ENCODE results near the gene RBBP9.
"Not testable (repeated sequence)": the region's sequence is repeated elsewhere in the genome, so short reads cannot be mapped to it uniquely, and the experiment has no call there.

RBBP9 gene

DNA sequence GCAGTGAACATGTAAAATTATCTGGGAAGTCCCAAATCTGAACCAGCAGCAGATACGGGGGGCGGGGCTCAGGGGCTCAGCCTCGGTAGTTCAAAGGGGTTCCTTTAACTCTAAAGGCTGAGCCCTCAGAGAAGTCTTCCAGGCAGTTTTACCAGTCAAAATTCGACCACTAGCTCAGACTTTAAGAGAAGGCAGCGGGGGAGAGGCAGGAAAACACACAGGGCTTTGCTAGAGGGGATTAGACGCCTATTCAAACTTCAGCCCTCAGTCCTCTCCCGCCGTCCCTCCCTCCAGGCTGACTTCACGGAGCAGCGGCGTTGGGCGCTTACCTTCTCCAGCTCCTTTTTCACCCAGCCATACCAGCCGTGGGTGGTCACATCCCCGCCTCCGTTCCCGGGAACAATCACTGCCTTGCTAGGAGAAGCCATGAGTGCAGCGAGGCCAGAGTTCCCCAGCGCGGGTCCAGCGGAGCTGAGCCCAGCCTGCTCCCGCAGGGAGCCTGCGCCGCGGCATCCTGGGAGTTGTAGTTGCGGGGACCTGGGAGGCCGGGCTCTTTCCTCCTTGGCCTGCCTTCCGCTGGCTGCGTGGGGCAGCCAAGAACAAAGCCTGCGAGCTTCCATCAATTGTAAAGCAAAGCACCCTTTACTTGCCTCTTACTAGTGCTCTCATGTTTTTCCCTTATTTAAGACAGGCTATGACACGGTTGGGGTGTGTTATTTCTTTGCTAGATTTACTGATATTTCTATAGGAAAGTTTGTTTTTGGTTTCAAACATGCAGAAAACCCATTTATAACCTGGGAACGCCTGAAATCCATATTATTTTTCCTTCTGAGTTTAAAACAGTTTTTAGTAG is at the start of gene RBBP9:
RBBP9 (minus strand) TSS at position 486 of the 853 bp plus-strand sequence; CDS start at position 428, 58 bp downstream.
- DNase-seq: peak; percentile 25 to 90 (median 74)

DNA sequence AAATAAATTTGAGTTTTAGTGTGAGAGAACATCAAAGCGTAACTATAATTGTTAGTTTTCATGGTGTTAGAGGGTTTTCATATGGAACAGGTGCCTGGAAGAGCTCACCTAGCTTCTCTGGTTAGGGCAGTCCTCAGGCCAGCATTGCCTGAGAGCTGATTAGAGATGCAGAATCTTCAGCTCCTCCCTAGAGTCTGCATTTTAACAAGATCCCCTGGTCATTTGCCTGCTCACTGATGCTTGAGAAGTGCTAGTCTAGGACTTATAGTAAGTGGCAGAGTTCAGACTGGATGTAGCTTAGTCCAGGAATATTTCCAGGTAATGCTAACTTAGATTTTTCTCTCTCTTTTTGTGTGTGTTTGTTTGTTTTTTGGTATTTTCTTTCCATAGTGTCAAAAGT is 48.5 kb upstream of the RBBP9 start:
- no peak for DNase-seq

DNA sequence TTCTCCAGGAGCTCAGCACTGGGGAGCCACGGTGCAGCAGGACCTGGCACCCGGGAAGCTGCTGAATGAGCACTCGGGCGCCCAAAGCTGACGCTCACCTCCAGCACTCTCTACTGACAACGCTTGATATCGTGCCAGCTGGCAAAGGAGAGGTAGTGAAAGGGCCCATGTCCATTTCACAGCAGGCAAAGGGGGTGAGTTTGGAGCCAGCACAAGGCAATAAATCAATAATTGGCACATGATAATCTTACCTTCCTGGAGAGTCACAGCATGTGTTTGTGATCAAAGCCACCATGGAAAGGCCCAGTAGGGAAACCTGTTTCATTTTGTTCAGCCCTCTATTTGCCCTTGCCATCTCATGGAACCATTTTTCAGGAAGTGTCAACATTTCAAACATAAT is 46.9 kb upstream of the RBBP9 start:
- no peak for DNase-seq

DNA sequence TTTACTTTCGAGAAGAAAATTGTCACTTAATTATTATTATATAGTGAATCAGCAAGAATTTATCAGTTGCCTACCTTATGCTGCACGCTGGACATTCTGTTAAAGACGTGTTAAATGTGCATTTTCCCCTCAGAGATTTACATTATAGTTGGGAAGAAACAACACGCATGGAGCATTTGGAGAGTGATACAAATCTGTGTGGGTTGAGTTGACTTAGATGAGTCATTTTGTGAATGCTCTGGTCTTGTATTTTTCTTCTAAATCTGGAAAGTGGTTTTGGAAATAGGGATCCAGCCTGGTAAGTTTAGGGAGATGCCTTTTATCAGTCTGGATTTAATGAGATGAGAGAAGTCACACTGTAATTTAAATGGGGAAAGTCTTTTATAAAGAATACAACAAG is 46.2 kb upstream of the RBBP9 start:
- DNase-seq: no peak

DNA sequence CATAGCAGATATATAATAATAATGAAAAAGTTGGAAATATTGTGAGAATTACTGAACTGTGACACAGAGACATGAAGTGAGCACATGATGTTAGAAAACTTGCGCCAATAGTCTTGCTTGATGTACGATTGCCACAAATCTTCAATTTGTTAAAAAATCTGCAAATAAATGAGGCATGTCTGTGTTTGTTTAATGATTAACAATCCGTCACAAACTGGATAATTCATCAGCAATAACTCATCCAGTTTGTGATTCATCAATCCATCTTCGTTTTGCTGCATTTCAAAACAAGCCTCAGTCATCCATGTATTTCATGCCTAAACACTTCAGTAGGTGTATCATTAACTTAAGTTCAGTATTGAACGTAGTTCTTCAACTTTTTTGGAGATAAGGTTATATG is 44.7 kb upstream of the RBBP9 start:
- DNase-seq: no peak

DNA sequence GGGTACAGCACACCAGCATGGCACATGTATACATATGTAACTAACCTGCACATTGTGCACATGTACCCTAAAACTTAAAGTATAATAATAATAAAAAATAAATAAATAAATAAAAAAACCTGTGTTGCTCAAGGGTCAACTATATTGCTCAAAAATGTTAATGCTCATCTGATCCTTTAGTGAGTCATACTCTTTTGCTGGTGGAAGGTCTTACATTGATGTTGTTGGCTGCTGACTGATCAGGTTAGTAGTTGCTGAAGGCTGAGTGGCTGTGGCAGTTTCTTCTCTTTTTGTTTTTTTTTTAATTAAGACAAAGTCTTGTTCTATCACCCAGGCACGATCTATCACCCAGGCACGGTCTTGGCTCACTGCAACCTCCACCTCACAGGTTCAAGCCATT is 40.6 kb upstream of the RBBP9 start:
- DNase-seq: no peak

DNA sequence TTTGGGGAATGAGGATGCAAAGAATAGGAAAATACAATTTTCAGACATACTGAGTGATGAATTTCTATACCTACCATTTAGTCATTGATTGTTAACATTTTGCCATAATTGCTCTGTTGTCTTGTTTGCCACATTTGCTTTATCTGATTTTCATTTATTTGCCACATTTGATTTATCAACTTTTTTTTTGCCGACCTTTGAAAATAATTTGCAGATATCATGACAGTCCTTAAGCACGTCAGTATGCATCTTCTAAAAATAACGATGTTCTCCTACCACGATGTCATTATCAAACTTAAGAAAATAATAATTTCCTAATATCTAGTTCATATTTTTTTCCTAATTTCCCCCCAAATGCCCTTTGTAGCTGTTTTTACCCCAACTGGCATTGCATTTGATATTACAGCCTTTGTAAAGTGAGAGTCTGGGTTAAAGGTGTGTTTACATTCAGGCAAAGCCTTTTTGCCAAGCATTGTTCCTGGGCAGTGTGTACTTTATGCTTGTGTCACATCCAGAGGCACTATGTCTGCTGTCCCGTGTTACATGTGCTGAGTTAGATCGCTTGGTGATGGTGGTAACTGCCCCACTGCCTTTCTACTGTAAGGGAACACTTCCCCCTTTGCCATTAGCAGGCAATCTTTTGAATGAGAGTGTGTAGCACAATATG is 37.1 kb upstream of the RBBP9 start:
- DNase-seq: no peak

DNA sequence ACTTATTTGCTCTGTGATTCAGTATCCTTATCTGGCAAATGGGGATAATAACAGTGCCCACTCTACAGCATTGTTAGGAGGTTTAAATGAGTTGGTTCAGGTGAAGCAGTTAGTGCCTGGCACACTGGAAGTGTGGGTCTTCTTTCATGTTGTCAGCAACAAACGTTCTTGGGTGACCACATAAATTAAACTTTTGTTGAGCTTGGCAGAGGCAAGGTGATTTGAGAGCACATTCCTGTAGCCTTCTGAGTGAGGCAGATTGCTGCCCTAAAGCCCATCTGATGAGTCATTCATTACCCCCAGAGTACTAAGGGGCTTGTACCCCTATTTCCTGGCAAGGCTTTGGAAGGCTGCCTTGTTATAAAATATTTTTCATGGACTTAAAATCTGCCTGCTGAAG is 36.5 kb upstream of the RBBP9 start:
- no peak for DNase-seq

DNA sequence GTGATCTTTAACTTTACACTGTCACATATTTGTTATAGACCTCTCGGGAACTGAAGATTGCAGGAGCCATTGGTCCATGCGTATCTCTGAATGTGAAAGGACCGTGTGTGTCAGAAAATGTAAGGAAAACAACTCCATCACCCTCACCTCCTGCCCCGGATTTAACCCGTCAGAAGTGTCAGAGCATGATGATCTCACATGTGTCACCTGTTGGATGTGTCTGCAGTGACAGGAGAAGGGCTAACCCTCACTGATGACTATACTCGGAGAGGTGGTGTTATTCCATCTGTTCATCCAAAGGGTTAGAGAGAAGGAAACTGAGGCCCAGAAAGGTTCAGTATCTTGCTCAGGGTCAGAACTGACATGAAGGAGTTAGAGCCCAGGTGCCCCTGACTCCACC is 35.6 kb upstream of the RBBP9 start:
- no peak for DNase-seq

DNA sequence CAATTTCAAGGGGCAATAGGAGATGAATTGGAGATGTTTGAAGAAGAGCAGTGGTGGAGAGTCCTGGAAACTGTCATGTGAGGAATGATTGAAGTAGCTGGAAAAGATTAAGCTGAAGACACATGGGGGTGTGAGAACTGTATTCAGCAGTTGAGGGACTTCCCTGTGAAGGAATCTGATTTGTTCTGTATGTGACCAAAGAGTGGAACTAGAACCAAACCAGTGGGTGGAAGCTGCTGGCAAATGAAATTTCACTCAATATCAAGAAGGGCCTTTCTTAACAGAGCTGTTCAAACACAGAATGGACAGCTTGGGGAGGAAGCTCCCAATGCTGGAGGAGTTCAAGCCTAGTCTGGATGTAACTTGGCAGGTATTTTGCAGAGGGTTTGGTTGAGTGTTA is 32.0 kb upstream of the RBBP9 start:
- no peak for DNase-seq

DNA sequence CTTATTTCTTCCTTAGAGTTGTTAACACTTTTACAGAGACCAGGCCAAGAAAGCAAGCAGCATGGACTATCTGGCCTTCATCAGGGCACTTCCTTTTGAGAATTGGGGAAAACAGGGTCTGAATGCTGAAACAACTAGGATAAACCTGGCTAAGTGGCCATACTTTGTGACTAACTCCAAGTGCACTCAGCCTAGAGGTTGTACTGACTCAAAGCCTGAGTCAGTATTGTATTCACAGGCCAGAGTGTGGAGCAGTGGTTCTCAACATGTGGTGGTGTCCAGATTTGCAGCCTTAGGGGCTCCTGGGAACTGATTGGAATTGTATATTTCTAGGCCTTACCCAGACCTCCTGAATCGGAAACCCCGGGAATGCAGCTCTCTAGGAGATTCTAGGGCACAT is 30.8 kb upstream of the RBBP9 start:
- no peak for DNase-seq

DNA sequence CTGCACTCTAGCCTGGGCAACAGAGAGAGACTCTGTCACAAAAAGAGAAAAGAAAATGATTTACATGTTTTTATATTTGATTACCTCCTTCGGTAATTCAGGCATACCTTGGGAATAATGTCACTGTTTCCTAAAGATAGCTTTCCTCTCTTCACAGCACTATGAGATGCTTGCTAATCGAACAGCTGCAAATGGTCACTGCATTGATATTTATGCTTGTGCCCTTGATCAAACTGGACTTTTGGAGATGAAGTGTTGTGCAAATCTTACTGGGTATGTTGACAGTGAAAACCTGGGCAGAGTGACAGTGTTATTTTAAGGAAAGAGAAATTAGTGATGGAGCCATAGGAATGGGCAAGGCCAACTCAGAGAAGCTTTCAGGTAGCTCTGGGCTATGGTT is 30.3 kb upstream of the RBBP9 start:
- no peak for DNase-seq

DNA sequence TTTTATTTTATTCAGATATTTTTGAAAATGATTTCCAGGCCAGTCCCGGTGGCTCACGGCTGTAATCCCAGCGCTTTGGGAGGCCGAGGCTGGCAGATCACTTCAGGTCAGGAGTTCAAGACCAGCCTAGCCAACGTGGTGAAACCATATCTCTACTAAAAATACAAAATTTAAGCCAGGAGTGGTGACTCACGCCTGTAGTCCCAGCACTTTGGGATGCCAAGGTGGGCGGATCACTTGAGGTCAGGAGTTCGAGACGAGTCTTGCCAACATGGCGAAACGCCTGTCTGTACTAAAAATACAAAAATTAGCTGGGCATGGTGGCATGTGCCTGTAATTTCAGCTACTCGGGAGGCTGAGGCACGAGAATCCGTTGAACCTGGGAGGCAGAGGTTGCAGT is 29.7 kb upstream of the RBBP9 start:
- not testable (repeated sequence) for DNase-seq

DNA sequence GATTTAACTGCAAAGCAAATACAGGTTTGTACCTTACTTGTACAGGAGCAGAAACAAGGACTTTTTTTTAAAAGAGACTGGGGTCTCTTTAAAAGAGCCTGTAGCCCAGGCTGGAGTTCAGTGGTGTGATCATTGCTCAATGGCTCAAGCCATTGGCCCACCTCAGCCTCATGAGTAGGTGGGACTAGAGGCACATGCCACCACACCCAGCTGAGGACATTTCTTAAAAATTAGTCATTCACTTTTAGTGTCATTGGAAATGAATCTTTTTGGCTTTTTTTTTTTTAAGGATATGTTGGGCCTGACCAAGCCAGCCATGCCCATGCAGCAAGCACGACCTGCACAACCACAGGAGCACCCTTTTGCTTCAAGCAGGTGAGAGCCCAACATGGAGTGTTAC is 27.6 kb upstream of the RBBP9 start:
- DNase-seq: no peak

DNA sequence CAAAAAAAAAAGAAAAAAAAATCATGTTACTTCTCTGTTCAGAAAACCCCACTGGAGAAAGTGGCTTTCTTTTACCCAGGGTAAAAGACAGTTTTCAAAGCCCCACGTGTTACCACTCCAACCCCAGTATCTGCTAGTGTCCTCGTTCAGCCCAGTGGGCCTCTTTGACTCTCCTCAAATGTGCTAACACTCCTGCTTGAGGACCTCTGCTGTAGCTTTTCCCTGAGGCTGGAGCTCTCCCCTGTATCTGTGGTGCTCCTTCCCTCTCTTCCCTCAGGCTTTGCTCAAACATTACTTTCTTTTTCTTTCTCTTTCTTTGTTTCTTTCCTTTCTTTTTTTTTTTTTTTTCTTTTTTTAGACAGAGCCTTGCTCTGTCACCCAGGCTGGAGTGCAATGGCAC is 26.0 kb upstream of the RBBP9 start:
- no peak for DNase-seq

DNA sequence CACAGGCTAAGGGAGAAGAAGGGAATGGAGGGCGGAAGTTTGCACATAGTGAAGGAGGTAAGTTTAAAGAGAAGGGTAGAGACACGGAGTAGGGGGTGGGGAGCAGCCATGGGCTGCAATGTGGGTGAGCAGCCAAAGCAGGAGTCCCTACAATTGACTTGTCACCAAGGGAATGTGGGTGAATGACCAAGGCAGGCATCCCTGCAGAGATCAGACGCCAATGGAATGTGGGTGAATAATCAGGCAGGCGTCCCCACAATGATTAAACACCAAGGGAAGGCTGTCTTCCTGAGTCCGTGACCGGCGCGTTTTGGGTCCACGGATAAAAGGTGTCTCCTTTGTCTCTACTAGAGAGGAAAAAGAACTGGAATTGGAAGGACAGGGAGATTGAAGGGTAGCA is 25.0 kb upstream of the RBBP9 start:
- DNase-seq: not testable (repeated sequence)

DNA sequence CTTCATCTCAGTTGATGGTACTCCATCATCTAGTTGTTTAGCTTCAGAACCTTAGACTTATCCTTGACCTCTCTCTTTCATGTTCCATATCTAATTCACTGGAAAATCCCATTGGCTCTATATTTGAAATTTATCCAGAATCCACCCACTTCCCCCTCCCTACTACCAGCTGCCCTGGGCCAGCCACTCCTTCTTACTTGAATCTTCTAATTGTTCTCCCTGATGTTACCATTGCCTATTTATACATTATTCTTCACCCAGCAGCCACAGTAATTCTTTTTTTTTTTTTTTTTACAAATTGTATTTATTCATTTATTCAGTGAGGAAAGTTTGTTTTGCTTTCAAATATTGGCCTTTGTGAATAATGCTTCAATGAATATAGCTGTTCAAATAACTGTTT is 18.9 kb upstream of the RBBP9 start:
- no peak for DNase-seq

DNA sequence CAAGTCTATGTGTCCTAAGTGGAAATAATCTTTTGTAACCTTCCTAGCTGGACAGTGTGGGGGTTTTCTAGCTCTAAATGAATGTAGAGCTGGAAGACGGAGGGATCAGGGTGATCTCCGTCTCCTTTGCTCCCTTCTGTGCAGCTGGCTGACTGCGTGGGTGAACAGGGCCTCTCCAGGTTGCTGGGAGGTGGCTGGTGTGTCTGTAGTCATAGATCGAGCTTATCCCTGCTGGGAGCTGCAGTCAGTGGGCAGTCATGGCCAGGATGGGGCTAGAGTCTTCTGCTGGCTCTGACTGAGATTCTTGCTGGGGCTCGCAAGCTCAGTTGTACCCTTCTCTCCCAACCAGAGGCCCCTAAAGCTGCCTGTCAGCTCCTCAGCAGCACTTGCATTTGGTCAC is 17.1 kb upstream of the RBBP9 start:
- no peak for DNase-seq

DNA sequence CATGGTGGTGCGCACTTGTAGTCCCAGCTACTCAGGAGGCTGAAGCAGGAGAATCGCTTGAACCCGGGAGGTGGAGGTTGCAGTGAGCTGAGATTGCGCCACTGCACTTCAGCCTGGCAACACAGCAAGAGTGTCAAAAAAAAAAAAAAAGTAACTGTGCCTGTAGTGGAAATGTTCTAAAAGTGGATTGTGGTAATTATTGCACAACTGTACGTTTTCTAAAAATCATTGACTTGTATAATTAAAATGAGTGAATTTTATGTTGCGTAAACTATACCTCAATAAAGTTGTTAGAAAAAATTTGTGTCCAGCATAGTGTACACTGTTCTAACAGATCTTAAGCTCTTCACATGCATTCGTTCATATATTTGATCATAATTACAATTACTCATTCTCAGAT is 16.2 kb upstream of the RBBP9 start:
- no peak for DNase-seq

DNA sequence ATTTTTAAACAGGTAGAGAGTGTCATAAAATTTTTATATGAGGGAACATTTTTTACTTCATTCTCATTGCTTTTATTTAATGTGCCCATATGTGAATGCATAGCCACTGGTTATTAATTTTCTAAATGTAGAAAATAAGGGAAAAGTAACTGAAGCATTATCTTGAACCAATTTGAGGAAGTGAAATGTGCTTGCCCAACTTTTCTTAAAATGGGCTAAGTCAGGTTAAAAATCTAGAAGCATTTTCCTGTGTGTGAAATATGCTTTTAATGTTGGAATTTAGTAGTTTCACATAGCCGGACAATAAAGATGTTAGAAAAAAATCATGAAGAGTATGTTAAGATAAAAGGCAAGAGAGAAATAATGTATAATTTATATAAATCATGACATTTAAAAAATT is 14.5 kb upstream of the RBBP9 start:
- no peak for DNase-seq

DNA sequence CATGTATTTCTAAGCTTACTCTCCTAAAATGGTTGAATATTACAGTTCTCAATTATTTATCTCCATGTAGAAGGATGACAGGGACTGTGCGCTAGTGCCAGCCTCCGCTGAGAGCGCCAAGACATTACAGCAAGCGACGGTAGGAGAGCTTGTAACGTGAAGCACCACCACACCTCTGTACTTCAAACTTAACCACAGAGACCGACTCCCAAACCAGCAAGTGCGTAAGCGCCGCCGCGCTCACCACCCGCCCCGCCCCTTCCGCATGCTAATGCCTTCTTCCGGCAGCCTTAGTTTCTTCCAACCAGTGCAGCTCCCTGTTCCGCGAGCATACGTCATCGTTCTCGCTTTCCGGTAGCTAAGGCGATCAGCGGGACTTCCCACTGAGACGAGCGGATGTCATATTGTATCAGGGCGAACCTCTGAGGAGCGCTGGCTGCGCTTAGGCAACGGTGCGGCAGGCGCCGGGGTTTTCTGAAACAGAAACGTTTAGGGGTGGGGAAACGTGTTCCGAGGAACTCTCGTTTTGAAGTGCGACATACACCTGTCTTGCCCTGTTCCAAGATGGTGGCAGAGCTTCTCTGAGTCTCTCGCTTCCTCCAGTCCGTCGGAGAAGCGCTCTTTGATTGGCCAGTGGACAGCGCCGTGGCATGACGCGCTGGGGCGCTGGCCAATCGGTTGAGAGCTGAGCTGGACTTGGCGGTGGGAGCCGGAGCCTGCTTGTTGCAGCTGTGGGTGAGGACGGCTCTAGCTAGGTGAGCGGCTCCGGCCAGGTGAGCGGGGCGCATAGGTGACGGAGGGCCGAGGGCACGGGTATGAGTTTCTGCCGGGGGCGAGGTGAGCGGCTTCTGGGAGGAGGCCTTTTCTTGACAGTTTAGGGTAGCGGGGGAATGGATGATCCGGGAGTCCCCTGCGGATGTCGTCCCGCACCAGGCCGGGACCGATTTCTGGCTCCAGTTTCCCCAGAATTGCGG is 10.5 kb upstream of the RBBP9 start, which contains the start of gene SEC23B:
SEC23B (plus strand) TSS at position 723 of the 974 bp plus-strand sequence. CDS start 2,896 bp downstream, outside the sequence.
- peak; percentile 85 to 100 (median 96) for DNase-seq

DNA sequence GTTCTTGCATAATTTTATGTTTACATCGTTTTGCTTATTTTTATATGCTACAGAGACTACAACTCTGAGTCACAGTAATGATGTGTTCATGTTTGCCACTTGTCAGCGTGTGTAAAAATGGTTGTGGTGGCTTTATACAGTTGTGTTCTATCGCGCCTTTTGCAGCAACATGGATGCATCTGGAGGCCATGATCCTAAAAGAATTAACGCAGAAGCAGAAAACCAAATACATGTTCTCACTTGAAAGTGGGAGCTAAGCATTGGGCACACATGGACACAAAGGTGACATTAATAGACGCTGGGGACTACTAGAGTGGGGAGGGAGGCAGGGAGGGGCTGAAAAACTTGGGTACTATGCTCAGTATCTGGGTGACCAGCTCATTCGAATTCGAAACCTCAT is 9.7 kb upstream of the RBBP9 start:
- peak in 1 of 51 donors; percentile 29 for DNase-seq

All from hypothalamus (tissue), 51 donors.